CD14-positive monocyte (primary cell): ENCODE results near the gene TSR2. TPM values are rescaled to one million over a fixed set of nuclear protein-coding genes. Genes with fewer than 3 reads are reported as not detected.

Experiments
- DNase-seq, 3 donors: peaks; one replicate each; pipeline ENCODE4 v3.0.0-alpha.2; 2011 to 2022
- H2AFZ ChIP-seq: 2 replicates; pipeline ENCODE4 v1.6.0; 2012; ENCODE audit warnings: mild to moderate bottlenecking, low read depth, low read length, inconsistent platforms; ENCODE audit not compliant: insufficient read depth, poor library complexity, severe bottlenecking
- H3K27ac ChIP-seq, 2 donors: 1 replicate in 1 of 2; 2 replicates in 1 of 2; pipeline ENCODE4 v1.5.1; 2012 to 2013; ENCODE audit warnings: low read length in 2 of 2, control low read depth in 1 of 2, inconsistent platforms in 1 of 2, low read depth in 1 of 2, mild to moderate bottlenecking in 1 of 2
- H3K27me3 ChIP-seq, 2 donors: one replicate each; pipeline versions ENCODE4 v1.6.0 to v1.6.1; 2011 to 2013; ENCODE audit warnings: low read length in 2 of 2; ENCODE audit not compliant: control insufficient read depth in 2 of 2, insufficient read depth in 2 of 2
- H3K36me3 ChIP-seq, 2 donors: replicated peaks in 1 of 2; 1 replicate in 1 of 2; 2 replicates in 1 of 2; pipeline versions ENCODE4 v1.5.1 to v1.6.1; 2012 to 2013; ENCODE audit warnings: low read length in 2 of 2, control low read depth in 1 of 2, inconsistent platforms in 1 of 2, mild to moderate bottlenecking in 1 of 2; ENCODE audit not compliant: insufficient read depth in 2 of 2, control insufficient read depth in 1 of 2
- H3K4me1 ChIP-seq, 2 donors: 1 replicate in 1 of 2; 2 replicates in 1 of 2; pipeline versions ENCODE4 v1.5.1 to v1.6.1; 2012 to 2013; ENCODE audit warnings: low read length in 2 of 2, control low read depth in 1 of 2, inconsistent platforms in 1 of 2, mild to moderate bottlenecking in 1 of 2, moderate library complexity in 1 of 2; ENCODE audit not compliant: insufficient read depth in 2 of 2, control insufficient read depth in 1 of 2
- H3K4me2 ChIP-seq: replicated peaks from 2 replicates; pipeline ENCODE3; 2012; ENCODE audit warnings: low read length, moderate library complexity, mild to moderate bottlenecking; ENCODE audit not compliant: poor library complexity, severe bottlenecking; ENCODE audit errors: extremely low read depth
- H3K4me3 ChIP-seq, 3 experiments: fragments of 200-600 bp in 1 of 3; sonication (generic) in 1 of 3; replicated peaks in 1 of 3; 1 replicate in 2 of 3; 2 replicates in 1 of 3; pipeline ENCODE4 v1.5.1; 2011 to 2013; ENCODE audit warnings: low read length in 3 of 3, mild to moderate bottlenecking in 3 of 3, control low read depth in 2 of 3, low read depth in 2 of 3, inconsistent platforms in 1 of 3, moderate library complexity in 1 of 3
- H3K79me2 ChIP-seq: 2 replicates; pipeline ENCODE4 v1.6.0; 2012; ENCODE audit warnings: mild to moderate bottlenecking, control low read depth, inconsistent platforms, low read length, moderate library complexity; ENCODE audit not compliant: insufficient read depth
- H3K9ac ChIP-seq: 2 replicates; pipeline ENCODE4 v1.6.0; 2017; ENCODE audit warnings: low read length, mild to moderate bottlenecking; ENCODE audit not compliant: insufficient read depth, poor library complexity, severe bottlenecking
- H3K9me3 ChIP-seq, 2 donors: replicated peaks in 1 of 2; 1 replicate in 1 of 2; 2 replicates in 1 of 2; pipeline versions ENCODE4 v1.5.1 to v1.6.1; 2012 to 2013; ENCODE audit warnings: low read length in 2 of 2, control low read depth in 1 of 2; ENCODE audit not compliant: control insufficient read depth in 1 of 2, insufficient read depth in 1 of 2
- H4K20me1 ChIP-seq: 2 replicates; pipeline ENCODE4 v1.6.0; 2012; ENCODE audit warnings: mild to moderate bottlenecking, low read length, control low read depth, moderate library complexity; ENCODE audit not compliant: insufficient read depth
- H3K27ac Mint-ChIP-seq, 7 donors: one replicate each; pipeline ENCODE4 v1.8.0; 2020; ENCODE audit warnings: mild to moderate bottlenecking in 7 of 7, mixed read lengths in 7 of 7, moderate library complexity in 6 of 7, inconsistent platforms in 2 of 7
- H3K27me3 Mint-ChIP-seq, 3 donors: one replicate each; pipeline ENCODE4 v1.8.0; 2021 to 2022; ENCODE audit warnings: low read depth in 3 of 3, mild to moderate bottlenecking in 3 of 3, mixed read lengths in 3 of 3, moderate library complexity in 3 of 3, inconsistent platforms in 1 of 3
- H3K36me3 Mint-ChIP-seq, 2 donors: one replicate each; pipeline ENCODE4 v1.8.0; 2020; ENCODE audit warnings: mixed read lengths in 2 of 2, inconsistent platforms in 1 of 2, mild to moderate bottlenecking in 1 of 2
- H3K4me1 Mint-ChIP-seq: one replicate; pipeline ENCODE4 v1.8.0; 2020; ENCODE audit warnings: mild to moderate bottlenecking, mixed read lengths
- H3K4me3 Mint-ChIP-seq, 2 donors: one replicate each; pipeline ENCODE4 v1.8.0; 2020; ENCODE audit warnings: mild to moderate bottlenecking in 2 of 2, mixed read lengths in 2 of 2, moderate library complexity in 1 of 2
- H3K9me3 Mint-ChIP-seq, 7 donors: one replicate each; pipeline ENCODE4 v1.8.0; 2020 to 2022; ENCODE audit warnings: mixed read lengths in 7 of 7, mild to moderate bottlenecking in 6 of 7, moderate library complexity in 6 of 7, inconsistent platforms in 2 of 7
- CTCF ChIP-seq: fragments of 200-600 bp; IDR thresholded peaks from one replicate; pipeline ENCODE4 v1.8.0; 2022; ENCODE audit warnings: antibody characterized with exemption, mild to moderate bottlenecking
- WGBS: methylation state at CpG from one replicate; pipeline ENCODE4 v1.1.5; 2013; ENCODE audit warnings: missing lambda C conversion rate; ENCODE audit not compliant: insufficient coverage; 5-methylcytosine and 5-hydroxymethylcytosine counted together
- intact Hi-C, 2 donors: fragments of 100-400 bp; cut with micrococcal nuclease; formaldehyde crosslinking; loops; one replicate each; pipeline versions ENCODE4 v1.15.0 to v1.15.1; 2023
- polyA plus RNA-seq, 3 donors: library from polyadenylated mRNA; depleted of rRNA in 1 of 3; unstranded in 2 of 3; stranded (reverse) in 1 of 3; fragments of 300-500 nt in 2 of 3; fragments of >200 nt in 1 of 3; fragmentation: Illumina TruSeq in 2 of 3; gene quantifications; 1 replicate in 2 of 3; 2 replicates in 1 of 3; pipeline ENCODE4 v1.2.3, GENCODE V29; 2012 to 2021

Gene TSR2
- polyA plus RNA-seq, 3 donors, result 11.8 to 18.0 (median 13.0) TPM

DNA sequence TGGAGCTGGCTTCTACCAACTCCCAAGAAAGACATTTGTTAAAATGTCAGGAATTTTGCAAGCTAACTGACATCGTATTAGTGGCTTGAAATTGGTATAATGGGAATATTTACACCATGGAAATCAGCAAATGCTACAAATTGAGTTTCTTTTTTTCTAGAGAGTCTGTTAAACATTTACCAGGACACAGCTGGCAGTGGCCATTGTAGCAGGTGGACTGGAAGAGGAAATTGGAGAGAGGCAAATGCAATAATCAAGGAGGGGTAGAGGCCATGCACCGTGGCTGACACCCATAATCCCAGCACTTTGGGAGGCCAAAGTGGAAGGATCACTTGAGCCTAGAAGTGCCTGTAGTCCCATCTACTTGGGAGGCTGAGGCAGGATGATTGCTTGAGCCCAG, 32.9 kb upstream of the TSR2 start:
- H3K4me2 ChIP-seq, result no peak overlapping the region
- H3K27ac ChIP-seq, result no peak overlapping the region
- intact Hi-C loops, result no loop called here
- H3K36me3 ChIP-seq, result no peaks in the 10 kb centered on the region
- DNase-seq, result no peak
- H4K20me1 ChIP-seq, result no peaks in the 10 kb centered on the region
- Mint-ChIP-seq H3K4me3 (peak overlapping the region in 1 of 2 donors; percentile 51), H3K4me1 (peaks cover 7% of the 10 kb centered on the region), H3K9me3 (peaks cover 0 to 3% (median 0%) of the 10 kb centered on the region in 7 donors), H3K36me3 (no peaks in the 10 kb centered on the region), H3K27ac (no peak overlapping the region), H3K27me3 (peaks cover 18 to 50% (median 29%) of the 10 kb centered on the region in 3 donors)
- H3K4me3 ChIP-seq, result no peak overlapping the region
- no peak overlapping the region for H3K9ac ChIP-seq
- H2AFZ ChIP-seq, result no peak overlapping the region
- H3K4me1 ChIP-seq, result peaks cover 2 to 9% of the 10 kb centered on the region in 2 donors
- no peak for TF ChIP-seq CTCF
- WGBS, result no CpG with 5 or more reads among the region's 2 CpGs
- H3K9me3 ChIP-seq, result no peaks in the 10 kb centered on the region
- no peaks in the 10 kb centered on the region for H3K79me2 ChIP-seq
- peaks cover 0 to 7% of the 10 kb centered on the region in 2 donors for H3K27me3 ChIP-seq

DNA sequence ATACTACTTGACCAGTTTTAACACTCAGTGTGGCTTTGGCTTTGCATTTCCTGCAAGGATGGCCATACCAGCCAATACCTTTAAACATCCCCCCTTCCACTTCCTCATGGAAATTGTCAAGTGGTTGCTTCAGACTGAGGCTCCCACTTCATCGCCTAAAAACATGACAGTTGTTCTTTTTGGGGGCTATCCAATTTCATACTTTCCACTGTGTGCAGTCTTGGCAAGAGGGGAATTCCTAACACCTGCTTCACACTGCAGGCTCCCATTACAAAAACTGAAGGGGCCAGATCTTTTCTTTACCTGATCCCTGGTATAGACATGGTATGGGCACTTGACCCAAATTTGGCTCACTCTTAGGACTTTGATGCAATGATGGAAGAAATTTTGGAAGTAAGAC, 28.5 kb upstream of the TSR2 start:
- WGBS, result no CpG with 5 or more reads among the region's 1 CpG
- peaks cover 0 to 10% (median 0%) of the 10 kb centered on the region in 7 donors for H3K9me3 Mint-ChIP-seq
- H3K9ac ChIP-seq, result no peak overlapping the region
- peaks cover 26 to 46% (median 29%) of the 10 kb centered on the region in 3 donors for H3K27me3 Mint-ChIP-seq
- H3K4me1 ChIP-seq, result peaks cover 2 to 9% of the 10 kb centered on the region in 2 donors
- no peak overlapping the region for H3K4me2 ChIP-seq
- H3K36me3 Mint-ChIP-seq, result no peaks in the 10 kb centered on the region
- no peak overlapping the region for H2AFZ ChIP-seq
- no peak for TF ChIP-seq CTCF
- no peak overlapping the region for H3K27ac ChIP-seq
- no peak overlapping the region for H3K4me3 Mint-ChIP-seq
- no peak for DNase-seq
- no peaks in the 10 kb centered on the region for H4K20me1 ChIP-seq
- intact Hi-C loops, result no loop called here
- H3K27me3 ChIP-seq, result peaks cover 2 to 13% of the 10 kb centered on the region in 2 donors
- peaks cover 15% of the 10 kb centered on the region for H3K4me1 Mint-ChIP-seq
- no peak overlapping the region for H3K27ac Mint-ChIP-seq
- no peaks in the 10 kb centered on the region for H3K36me3 ChIP-seq
- H3K4me3 ChIP-seq, result no peak overlapping the region
- H3K79me2 ChIP-seq, result no peaks in the 10 kb centered on the region
- H3K9me3 ChIP-seq, result no peaks in the 10 kb centered on the region
